GM18499 (cell line): ENCODE results near the gene SHROOM3.

Experiments
- ATAC-seq: cut with Tn5 transposase; IDR thresholded peaks from one replicate; pipeline ENCODE4 v1.9.1; 2021; ENCODE audit warnings: moderate number of reproducible peaks; ENCODE audit not compliant: insufficient read depth, unreplicated experiment

Gene SHROOM3

DNA sequence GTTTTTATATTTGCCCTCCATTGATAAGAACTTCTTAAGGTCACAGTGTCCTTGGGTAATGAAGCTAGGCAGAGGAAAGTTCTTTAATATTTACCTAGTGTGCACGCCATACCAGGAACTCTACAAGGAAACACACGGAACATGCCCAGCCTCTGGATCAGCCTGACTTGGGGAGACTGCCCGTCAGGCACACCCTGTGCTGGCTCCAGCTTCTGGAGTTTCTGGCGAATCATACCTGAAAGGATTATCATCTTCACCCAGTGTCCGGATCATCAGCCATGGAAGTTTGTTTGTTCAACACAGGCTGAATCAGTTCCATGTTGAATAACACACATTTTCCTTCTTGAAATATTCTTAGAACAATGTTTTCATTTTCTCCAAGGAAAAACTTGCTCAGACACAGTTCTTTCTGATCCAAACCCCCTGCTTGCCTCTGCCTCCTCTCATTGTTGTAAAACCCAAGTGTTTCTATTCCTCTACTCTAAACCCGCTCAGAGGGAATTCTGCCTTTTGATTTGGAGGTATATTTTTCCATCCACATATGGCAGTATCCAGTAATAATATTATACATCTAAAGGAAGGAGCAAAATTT lies 176.7 kb downstream of the SHROOM3 start:
- no peak for ATAC-seq

DNA sequence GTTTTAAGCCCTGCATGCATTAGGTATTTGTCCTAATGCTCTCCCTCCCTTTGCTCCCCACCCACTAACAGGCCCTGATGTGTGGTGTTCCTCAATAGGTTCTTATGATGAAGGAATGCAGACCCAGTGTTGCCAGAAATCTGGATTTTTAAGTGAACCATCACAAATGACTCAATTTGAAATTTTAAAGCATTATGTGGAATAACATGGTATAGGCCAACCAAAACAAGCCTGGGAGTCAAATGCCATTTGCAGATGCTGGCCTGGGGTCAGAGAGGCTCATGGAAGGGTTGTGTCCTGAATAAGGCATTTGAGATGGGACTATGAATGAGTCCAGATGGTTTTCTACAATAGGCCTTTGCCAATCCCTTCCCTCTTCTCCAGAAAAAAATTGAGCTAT lies 179.6 kb downstream of the SHROOM3 start:
- ATAC-seq, result no peak

DNA sequence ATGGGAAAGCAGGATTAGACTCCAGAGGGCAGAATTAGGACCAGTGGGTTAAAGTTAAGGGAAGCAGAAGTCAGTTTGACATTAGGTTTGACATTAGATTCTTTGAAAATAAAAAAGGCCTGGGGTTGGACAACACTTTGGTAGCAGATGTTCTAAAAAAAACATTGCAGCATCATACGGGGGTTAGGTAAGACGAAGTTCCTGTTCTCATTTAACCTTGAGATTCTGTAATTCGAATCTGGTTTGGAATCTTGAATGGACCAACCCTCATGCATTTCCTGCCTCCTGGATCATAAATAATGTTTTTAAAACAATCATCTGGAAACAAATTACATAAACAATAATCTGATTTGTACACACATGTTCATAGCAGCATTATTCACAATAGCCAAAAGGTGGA lies 181.0 kb downstream of the SHROOM3 start:
- ATAC-seq, result no peak

DNA sequence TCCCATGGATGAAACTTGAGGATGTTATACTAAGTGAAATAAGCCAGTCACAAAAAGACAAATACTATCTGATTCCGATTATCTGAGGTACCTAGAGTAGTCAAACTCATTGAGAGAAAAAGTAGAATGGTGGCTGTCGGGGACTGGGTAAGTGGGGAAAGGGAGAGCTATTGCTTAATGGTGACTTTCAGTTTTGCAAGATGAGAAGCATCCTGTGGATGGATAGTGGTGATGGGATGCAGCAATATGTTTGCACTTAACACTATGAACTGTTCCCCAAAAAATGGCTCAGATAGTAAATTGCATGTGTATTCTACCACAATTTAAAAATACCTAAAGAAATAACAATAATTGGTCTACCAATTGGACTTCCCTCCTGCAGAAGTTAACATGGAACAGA lies 181.5 kb downstream of the SHROOM3 start:
- ATAC-seq, result no peak

DNA sequence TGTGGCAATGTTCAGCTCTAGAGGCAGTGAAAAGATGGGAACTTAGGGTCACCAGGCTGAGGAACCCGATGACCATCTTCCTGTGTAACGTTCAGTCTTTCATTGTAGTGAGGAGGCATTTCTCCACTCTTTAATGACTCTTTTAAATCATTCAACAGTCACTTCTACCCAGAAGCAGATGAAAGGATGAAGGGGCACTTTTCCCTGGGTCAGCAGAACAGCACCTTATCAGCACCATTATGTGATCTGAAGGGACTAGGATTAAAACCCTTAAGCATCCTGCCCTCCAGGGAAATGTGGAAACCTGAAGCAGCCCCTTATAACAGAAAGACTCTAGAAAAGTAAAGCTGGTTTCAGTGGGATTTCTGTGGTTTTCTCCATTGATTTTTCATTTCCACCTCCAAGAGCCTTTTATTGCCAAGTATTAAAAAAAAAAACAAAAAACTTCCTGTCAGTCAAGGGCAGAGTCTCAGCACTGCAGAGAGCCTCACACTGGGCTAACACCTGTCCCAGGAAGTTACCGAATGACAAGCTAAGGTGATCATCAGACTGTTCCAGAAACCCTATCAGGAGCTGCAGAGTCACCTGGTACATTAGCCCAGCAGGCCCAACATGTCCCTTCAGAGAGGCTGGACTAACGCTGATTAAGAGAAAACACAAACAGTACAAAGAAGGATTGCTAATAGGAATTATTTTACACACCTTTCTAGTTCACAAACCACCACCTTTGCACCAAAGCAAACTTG lies 185.9 kb downstream of the SHROOM3 start:
- ATAC-seq, result no peak

DNA sequence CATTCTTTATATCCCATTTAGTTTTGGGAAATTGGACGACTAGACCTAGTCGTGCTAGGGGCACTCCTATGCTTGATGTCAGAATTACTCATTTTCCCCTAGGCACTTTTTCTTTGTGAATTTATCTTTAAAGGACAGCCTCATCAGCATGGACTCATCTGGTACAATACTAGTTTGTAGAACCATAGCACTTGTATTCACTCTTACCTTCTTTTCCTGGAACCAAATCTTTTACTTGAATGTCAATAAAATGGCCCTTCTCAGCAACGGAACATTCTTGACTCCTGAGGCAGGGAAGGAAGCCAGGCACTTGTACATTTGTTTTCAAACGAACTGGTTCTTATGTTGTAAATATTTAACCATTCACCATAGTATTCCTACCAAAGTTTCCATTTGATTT lies 187.1 kb downstream of the SHROOM3 start:
- no peak for ATAC-seq

DNA sequence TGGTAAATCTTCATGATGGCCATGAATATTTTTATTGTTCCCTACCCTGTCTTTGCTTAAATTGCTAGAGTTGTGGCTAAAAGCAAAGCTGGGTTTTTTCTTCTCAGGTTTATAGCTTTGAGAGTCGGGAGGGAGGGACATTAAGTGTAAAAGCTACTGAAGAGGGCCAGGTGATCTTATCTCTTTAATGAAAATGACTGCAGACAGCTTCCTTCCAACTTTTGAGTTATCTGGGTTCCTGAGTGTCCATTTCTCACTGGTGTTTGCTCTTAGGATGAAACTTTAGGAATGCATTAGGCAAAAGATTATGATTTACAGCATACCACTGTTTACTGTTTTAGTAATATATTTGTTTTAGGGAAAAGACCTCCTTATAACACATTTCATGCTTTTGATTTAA lies 187.7 kb downstream of the SHROOM3 start:
- ATAC-seq, result no peak

DNA sequence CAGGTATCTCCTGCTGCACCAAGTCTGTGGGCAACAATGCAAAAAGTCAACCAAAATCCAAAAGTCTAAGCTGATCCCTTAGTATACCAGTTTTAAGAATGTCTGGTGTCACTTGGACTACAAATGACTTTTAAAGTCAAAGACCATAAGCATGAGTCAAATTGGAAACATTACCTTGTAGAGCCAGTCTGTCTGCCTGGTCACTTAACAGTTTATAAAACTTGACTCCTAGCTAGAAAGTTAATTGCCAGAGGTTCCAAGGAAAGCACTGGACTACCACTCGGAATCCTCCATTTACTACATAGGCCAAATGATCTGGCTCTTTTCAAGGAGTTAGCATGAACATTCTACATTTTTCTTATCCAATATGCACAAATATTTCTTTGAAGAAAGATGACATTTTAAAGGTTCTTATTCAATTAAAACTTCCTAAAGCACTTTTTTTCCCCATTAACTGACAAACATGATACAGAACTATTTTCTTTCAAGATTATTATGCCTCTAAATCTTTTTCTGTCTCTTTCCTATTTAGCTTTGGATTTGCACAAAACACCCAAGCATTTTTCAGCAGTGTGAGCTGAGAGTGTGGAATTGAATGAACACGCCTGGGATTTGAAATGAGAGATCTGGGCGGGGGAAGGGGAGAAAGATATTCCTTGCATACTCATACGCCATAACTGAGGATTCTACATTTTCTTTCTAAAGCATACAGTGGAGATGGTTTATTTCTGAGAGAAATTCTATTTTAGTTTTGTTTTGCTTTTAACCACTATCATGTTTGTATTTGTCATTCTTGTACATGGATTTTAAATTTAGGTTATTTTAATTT lies 188.4 kb downstream of the SHROOM3 start:
- ATAC-seq, result no peak

DNA sequence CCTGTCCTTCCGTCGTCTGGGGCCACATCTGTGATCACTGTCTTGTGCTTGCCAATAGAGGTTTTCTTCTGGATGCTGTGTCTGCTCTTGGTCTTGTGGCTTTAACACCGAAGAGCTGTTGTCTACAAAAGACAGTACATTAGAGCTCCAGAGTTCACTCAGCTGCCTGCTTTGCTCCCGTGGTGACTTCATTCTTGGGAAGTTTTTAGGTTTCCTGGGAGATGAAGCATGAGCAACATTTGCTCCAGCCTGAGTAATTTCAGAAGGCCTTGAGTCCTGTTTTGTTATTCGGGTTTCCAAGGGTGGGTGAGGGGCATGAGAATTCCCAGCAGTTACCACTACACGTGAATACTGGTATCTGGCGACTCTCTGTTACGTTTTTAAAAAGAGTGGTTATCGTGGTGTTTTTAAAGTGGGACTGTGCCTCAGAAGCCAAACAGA lies 189.2 kb downstream of the SHROOM3 start:
- ATAC-seq, result no peak

DNA sequence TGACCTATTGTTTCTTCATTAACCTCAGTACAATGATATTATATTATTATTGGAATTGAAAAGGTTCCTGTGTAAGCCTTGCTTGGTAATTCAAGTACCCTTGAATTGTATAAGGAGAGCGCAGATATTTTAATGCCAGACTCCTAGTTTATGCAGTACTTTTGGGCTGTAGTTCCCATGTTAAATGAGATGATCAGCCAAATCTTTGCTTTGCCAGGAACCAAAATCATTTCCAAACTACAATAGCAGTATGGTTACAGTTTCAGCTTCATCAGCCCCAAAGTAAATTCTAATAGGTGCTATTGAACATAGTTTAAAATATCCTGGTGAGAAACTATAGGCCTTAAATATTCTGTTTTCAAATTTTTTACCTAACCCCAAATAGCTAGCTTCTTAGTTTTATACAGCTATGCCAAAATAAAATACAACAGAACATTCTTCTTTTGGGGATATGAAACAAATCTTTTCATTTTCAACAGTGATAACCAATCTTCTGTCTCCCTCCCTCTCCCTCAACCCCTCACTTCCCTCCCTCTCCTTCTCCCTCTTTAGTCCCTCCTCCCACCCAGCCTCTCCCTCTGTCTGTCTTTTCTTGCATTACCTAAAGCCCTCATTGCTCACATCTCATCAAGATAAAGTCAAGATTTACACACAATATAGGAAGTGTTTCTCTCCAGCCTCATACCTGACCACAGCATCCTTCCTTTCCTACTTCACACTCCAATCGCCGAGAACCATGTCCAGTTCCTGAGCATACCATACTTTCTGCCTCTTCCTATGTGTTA lies 190.1 kb downstream of the SHROOM3 start:
- ATAC-seq, result no peak

DNA sequence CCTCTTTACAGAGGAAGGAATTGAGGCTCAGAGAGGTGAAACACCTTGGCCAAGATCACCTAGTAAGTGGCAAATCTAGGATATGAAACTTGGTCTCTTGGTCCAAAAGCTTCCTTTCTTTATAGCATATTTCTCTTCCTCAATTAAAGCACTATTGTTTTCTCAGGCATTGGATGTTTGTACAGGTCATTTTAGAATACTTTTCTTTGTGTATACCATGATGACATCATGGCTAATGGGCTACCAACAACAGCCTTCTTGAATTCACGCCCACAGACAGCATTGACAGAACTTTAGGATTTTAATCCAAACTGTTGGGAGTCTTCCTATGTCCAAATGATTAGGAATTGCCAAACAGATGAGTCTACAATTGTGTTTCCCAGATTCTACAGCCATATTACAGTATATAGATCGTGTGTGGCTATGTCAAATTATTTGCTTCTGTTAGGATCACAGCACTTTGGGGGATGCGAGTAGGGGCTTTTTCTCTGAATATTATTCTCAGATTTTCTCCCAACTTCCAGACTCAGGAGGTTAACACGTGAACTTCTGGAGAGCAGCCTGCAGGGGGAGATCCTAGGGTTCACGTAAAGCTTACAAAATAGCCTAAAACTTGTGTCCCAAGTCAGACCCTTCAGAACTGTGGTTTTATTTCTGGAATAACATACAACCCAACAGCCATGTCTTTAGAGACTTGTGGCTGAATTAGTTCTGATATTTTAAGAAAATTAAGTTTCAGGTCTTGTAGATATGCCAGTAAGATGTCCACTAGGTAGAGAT lies 191.8 kb downstream of the SHROOM3 start:
- ATAC-seq, result no peak

DNA sequence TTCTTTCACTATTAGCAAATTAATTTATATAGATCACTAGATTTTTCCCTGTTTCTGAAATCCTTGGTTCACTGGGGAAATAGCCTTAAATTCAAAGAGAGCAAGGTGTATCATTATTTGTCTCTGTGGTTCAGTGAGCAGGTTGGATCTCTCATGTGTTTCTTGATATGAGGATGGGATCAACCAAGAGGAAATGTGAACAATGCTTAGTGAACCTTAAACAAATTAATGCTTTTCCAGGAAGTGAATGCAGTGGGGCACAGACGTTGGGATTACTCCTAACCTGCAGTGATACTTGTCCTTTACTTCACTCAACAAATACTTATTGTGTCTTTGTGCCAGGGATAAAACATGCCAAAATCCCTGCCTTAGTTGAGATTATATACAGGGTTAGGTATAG lies 193.2 kb downstream of the SHROOM3 start:
- ATAC-seq, result no peak

DNA sequence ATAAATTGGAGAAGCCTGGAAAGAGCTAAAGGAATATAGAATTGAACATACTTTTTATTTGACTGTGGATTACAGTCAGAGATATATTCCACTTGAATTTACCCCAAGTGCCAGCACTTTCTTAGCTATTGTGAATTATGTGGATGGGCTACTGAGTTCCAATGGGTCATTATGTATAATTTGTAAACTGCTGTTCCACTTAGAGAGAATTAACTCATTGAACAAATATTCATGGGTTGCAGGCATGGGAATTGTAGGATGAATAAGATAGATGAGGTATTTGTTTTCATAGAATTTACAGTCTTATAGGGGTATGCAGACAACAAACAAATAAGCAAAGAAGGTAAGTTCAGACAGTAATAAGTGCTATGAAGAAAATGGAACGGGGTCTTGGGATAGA lies 195.7 kb downstream of the SHROOM3 start:
- ATAC-seq, result no peak

DNA sequence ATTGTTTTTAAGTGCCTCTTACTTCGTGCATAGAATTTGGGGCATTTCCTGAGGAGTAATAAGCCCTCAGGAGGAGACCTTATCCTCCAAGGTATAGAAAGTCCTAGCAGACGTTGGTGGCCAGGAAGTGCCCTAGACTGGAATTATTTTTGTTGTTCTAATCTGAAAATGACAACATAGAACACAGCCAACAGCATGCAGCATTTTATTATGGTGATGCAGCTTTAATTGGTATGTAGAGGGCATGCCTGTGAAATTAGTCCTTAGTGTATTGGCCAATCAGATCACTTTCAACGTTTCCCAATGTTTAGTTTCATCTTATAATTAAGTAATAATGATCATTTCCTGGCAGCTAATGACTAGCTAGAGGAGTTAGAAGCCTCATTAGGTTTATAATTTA lies 199.2 kb downstream of the SHROOM3 start:
- ATAC-seq, result no peak

DNA sequence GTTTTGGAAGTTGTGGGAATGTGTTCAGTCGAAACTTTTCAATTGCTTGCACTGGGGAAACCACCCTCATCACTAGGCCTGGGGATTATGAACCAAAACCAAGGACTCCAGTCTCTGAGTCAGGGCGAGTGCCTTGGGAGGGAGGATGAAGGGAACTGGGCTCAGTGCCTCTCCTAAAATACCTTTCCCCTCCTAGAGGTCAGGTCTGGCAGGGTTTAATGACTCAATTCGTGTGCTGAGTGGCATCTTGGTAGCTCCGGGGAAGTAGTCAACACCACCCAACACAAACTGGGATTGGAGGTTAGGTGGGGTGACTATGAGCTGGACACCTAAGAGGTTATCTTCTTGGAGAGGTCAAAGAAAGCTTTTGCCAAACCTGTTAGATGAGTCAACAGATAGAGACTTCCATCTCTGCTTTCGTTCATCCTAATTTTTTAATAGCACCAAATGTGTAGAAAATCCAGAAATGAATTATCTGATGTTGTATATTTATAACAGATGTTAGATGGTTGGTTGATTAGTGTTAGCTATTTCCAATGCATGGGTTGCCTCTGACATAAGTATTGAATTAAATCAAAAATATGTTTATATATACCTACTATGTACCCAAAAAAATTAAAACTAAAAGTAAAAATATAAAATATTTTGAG lies 202.8 kb downstream of the SHROOM3 start:
- no peak for ATAC-seq

DNA sequence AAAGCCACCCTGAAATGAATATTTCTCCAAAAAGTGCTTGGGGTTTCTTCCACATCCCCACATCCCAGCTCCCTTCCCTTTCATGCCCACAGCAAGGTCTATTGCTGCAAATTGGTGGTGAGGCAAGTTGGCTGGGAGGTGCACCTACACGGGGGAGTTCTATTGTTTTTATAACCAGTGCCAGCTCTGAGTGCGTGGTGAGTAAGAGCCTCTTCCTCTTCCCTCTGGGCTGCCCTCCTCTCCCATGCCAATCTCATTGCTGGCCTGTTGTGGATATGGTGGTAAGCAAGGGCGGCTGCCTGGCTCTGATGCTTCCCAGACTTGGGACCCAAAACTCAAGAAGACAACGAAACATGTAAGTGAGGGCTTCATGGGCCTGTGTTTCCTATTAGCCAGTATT lies 204.3 kb downstream of the SHROOM3 start:
- ATAC-seq, result no peak

DNA sequence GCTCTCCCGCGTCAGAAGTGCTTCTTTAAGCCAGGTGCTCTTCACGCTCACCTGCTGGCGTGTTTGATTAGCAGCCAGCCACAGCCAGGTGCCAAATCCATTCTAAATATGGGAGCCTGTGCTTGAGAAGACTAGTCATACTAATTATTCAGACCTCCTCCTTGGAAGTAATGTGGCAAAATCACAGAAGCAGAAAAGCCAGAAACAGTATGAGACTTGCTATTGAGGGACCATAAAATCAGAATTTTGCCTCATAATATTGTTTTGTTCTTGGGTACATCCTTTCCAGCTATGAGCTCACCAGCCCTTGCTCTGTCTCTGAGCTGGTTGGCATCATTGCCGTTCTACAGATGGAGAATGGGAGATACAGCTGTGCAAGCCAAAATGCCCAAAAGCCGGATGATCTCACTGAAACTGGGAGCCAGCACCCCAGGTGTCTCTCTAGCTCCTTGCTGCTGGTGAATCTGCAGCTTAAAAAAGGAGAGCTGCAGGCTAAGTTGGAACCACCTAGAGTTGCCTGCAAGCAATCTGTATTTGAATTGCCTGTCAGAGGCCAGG lies 205.4 kb downstream of the SHROOM3 start:
- ATAC-seq, result no peak

DNA sequence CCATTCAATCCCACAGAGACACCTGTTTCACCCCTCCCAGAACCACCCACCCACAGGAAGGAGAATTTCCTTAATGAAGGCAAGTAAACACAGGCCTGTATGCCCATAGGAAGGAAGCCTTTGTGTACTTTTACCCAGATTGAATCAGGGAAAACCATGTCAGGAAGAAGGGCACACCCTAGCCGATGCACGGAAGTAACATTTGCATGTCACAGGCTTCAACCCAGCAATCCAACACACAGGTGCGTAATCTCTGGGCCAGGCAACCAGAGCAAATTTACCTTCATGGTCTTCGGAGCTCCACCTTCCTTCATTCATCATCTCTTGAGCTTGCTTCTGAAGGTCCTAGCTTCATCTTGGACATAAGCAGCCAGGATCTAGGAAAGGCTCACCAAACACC lies 206.3 kb downstream of the SHROOM3 start:
- no peak for ATAC-seq

DNA sequence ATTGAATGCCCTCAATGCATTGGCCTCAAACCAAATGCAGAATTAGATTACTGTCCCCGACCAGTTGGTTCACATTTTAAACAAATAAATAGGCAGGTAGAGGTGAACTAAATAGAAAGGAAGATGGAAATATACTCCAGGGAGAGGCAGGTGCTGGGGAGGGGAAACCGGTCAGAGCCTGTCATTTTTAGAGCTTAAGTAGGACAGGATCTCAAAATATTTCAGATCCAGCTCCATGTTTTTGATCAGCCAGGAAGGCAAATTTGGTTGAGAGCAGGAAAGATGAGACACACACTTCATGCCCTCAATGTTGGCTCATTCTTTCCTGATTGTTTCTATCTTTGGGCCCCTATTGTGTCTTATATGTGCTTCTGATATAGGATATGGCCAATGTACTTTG lies 206.7 kb downstream of the SHROOM3 start:
- ATAC-seq, result no peak
